ENCODE data around the gene SPTA1.

Gene SPTA1

GRCh38 chr1:158638904-158639303 lies 47.6 kb downstream of the SPTA1 start:
- no peaks in the 10 kb centered on the region for H3K36me3 ChIP-seq (ENCODE audit: control insufficient read depth, low read depth, low read length)
- no peak overlapping the region for H3K27ac ChIP-seq (ENCODE audit: low read length)
- peaks cover 3% of the 10 kb centered on the region for H3K9me3 ChIP-seq (ENCODE audit: control insufficient read depth, low read depth, low read length)
- no peaks in the 10 kb centered on the region for H3K4me1 ChIP-seq (ENCODE audit: control insufficient read depth, low read depth, low read length)
- H3K9ac ChIP-seq (ENCODE audit: low read length), result no peak overlapping the region
- no peak overlapping the region for H3K4me3 ChIP-seq (ENCODE audit: low read length)
- H3K27me3 ChIP-seq (ENCODE audit: control insufficient read depth, insufficient read depth, low read length), result no peaks in the 10 kb centered on the region

- no peaks in the 10 kb centered on the region for H3K36me3 ChIP-seq (ENCODE audit: control insufficient read depth, low read depth, low read length)
- H3K27ac ChIP-seq (ENCODE audit: low read length), result no peak overlapping the region
- H3K4me1 ChIP-seq (ENCODE audit: control insufficient read depth, low read depth, low read length), result no peaks in the 10 kb centered on the region
- peaks cover 6% of the 10 kb centered on the region for H3K9me3 ChIP-seq (ENCODE audit: control insufficient read depth, low read depth, low read length)
- no peak overlapping the region for H3K4me3 ChIP-seq (ENCODE audit: low read length)
- H3K27me3 ChIP-seq (ENCODE audit: control insufficient read depth, insufficient read depth, low read length), result no peaks in the 10 kb centered on the region
- no peak overlapping the region for H3K9ac ChIP-seq (ENCODE audit: low read length)
Measured at GRCh38 chr1:158638146-158638545, 48.4 kb downstream of the SPTA1 start.

GRCh38 chr1:158613764-158614163 lies 72.8 kb downstream of the SPTA1 start:
- H3K9me3 ChIP-seq (ENCODE audit: control insufficient read depth, low read depth, low read length), result no peaks in the 10 kb centered on the region
- H3K4me3 ChIP-seq (ENCODE audit: low read length), result no peak overlapping the region
- H3K4me1 ChIP-seq (ENCODE audit: control insufficient read depth, low read depth, low read length), result no peaks in the 10 kb centered on the region
- H3K27me3 ChIP-seq (ENCODE audit: control insufficient read depth, insufficient read depth, low read length), result no peaks in the 10 kb centered on the region
- H3K36me3 ChIP-seq (ENCODE audit: control insufficient read depth, low read depth, low read length), result no peaks in the 10 kb centered on the region
- no peak overlapping the region for H3K9ac ChIP-seq (ENCODE audit: low read length)
- no peak overlapping the region for H3K27ac ChIP-seq (ENCODE audit: low read length)

- H3K27me3 ChIP-seq (ENCODE audit: control insufficient read depth, insufficient read depth, low read length), result no peaks in the 10 kb centered on the region
- H3K36me3 ChIP-seq (ENCODE audit: control insufficient read depth, low read depth, low read length), result no peaks in the 10 kb centered on the region
- no peaks in the 10 kb centered on the region for H3K9me3 ChIP-seq (ENCODE audit: control insufficient read depth, low read depth, low read length)
- H3K27ac ChIP-seq (ENCODE audit: low read length), result no peak overlapping the region
- H3K4me1 ChIP-seq (ENCODE audit: control insufficient read depth, low read depth, low read length), result no peaks in the 10 kb centered on the region
- H3K9ac ChIP-seq (ENCODE audit: low read length), result no peak overlapping the region
- H3K4me3 ChIP-seq (ENCODE audit: low read length), result no peak overlapping the region
Measured at GRCh38 chr1:158611916-158612315, 74.6 kb downstream of the SPTA1 start.

- Histone ChIP-seq H3K27me3 (ENCODE audit: control insufficient read depth, insufficient read depth, low read length) (no peaks in the 10 kb centered on the region), H3K36me3 (ENCODE audit: control insufficient read depth, low read depth, low read length) (no peaks in the 10 kb centered on the region), H3K9ac (ENCODE audit: low read length) (no peak overlapping the region), H3K27ac (ENCODE audit: low read length) (no peak overlapping the region), H3K4me3 (ENCODE audit: low read length) (no peak overlapping the region), H3K9me3 (ENCODE audit: control insufficient read depth, low read depth, low read length) (no peaks in the 10 kb centered on the region), H3K4me1 (ENCODE audit: control insufficient read depth, low read depth, low read length) (no peaks in the 10 kb centered on the region)
Measured at GRCh38 chr1:158607296-158607695, 79.2 kb downstream of the SPTA1 start.

GRCh38 chr1:158604968-158605367 lies 81.5 kb downstream of the SPTA1 start, which contains the start of gene OR10Z1:
Gene OR10Z1 (plus strand): TSS chr1:158605268. CDS start chr1:158606439, 1,171 bp downstream.
- no peaks in the 10 kb centered on the region for H3K9me3 ChIP-seq (ENCODE audit: control insufficient read depth, low read depth, low read length)
- no peak within 1 kb of the TSS for H3K4me3 ChIP-seq (ENCODE audit: low read length)
- H3K27ac ChIP-seq (ENCODE audit: low read length), result no peak within 1 kb of the TSS
- no peaks in the 10 kb centered on the region for H3K27me3 ChIP-seq (ENCODE audit: control insufficient read depth, insufficient read depth, low read length)
- no peaks in the 10 kb centered on the region for H3K36me3 ChIP-seq (ENCODE audit: control insufficient read depth, low read depth, low read length)
- H3K9ac ChIP-seq (ENCODE audit: low read length), result no peak within 1 kb of the TSS
- H3K4me1 ChIP-seq (ENCODE audit: control insufficient read depth, low read depth, low read length), result no peaks in the 10 kb centered on the region

- no peak overlapping the region for H3K27ac ChIP-seq (ENCODE audit: low read length)
- H3K9me3 ChIP-seq (ENCODE audit: control insufficient read depth, low read depth, low read length), result no peaks in the 10 kb centered on the region
- no peaks in the 10 kb centered on the region for H3K27me3 ChIP-seq (ENCODE audit: control insufficient read depth, insufficient read depth, low read length)
- no peaks in the 10 kb centered on the region for H3K36me3 ChIP-seq (ENCODE audit: control insufficient read depth, low read depth, low read length)
- H3K9ac ChIP-seq (ENCODE audit: low read length), result no peak overlapping the region
- H3K4me1 ChIP-seq (ENCODE audit: control insufficient read depth, low read depth, low read length), result no peaks in the 10 kb centered on the region
- H3K4me3 ChIP-seq (ENCODE audit: low read length), result no peak overlapping the region
Measured at GRCh38 chr1:158600735-158601134, 85.8 kb downstream of the SPTA1 start.

GRCh38 chr1:158586942-158587341 lies 99.6 kb downstream of the SPTA1 start:
- Histone ChIP-seq H3K9ac (ENCODE audit: low read length) (no peak overlapping the region), H3K4me3 (ENCODE audit: low read length) (no peak overlapping the region), H3K9me3 (ENCODE audit: control insufficient read depth, low read depth, low read length) (peaks cover 15% of the 10 kb centered on the region), H3K27me3 (ENCODE audit: control insufficient read depth, insufficient read depth, low read length) (no peaks in the 10 kb centered on the region), H3K27ac (ENCODE audit: low read length) (no peak overlapping the region), H3K4me1 (ENCODE audit: control insufficient read depth, low read depth, low read length) (no peaks in the 10 kb centered on the region), H3K36me3 (ENCODE audit: control insufficient read depth, low read depth, low read length) (no peaks in the 10 kb centered on the region)

GRCh38 chr1:158583962-158584361 lies 102.6 kb downstream of the SPTA1 start:
- Histone ChIP-seq H3K36me3 (ENCODE audit: control insufficient read depth, low read depth, low read length) (no peaks in the 10 kb centered on the region), H3K27ac (ENCODE audit: low read length) (no peak overlapping the region), H3K9ac (ENCODE audit: low read length) (no peak overlapping the region), H3K9me3 (ENCODE audit: control insufficient read depth, low read depth, low read length) (peaks cover 15% of the 10 kb centered on the region), H3K4me1 (ENCODE audit: control insufficient read depth, low read depth, low read length) (no peaks in the 10 kb centered on the region), H3K4me3 (ENCODE audit: low read length) (no peak overlapping the region), H3K27me3 (ENCODE audit: control insufficient read depth, insufficient read depth, low read length) (no peaks in the 10 kb centered on the region)

GRCh38 chr1:158579733-158580132 lies 106.8 kb downstream of the SPTA1 start, which contains the start of gene OR10X1:
Gene OR10X1 (minus strand): TSS chr1:158579899. CDS start chr1:158579899, 0 bp downstream.
- Histone ChIP-seq H3K4me3 (ENCODE audit: low read length) (no peak within 1 kb of the TSS), H3K4me1 (ENCODE audit: control insufficient read depth, low read depth, low read length) (no peaks in the 10 kb centered on the region), H3K9ac (ENCODE audit: low read length) (no peak within 1 kb of the TSS), H3K27ac (ENCODE audit: low read length) (no peak within 1 kb of the TSS), H3K9me3 (ENCODE audit: control insufficient read depth, low read depth, low read length) (no peaks in the 10 kb centered on the region), H3K36me3 (ENCODE audit: control insufficient read depth, low read depth, low read length) (no peaks in the 10 kb centered on the region), H3K27me3 (ENCODE audit: control insufficient read depth, insufficient read depth, low read length) (no peaks in the 10 kb centered on the region)

GRCh38 chr1:158577561-158577960 lies 109.0 kb downstream of the SPTA1 start:
- no peak overlapping the region for H3K4me3 ChIP-seq (ENCODE audit: low read length)
- no peak overlapping the region for H3K9ac ChIP-seq (ENCODE audit: low read length)

GRCh38 chr1:158572226-158572625 lies 114.3 kb downstream of the SPTA1 start:
- Histone ChIP-seq H3K9ac (ENCODE audit: low read length) (no peak overlapping the region), H3K9me3 (ENCODE audit: control insufficient read depth, low read depth, low read length) (no peaks in the 10 kb centered on the region), H3K27ac (ENCODE audit: low read length) (no peak overlapping the region), H3K27me3 (ENCODE audit: control insufficient read depth, insufficient read depth, low read length) (no peaks in the 10 kb centered on the region), H3K36me3 (ENCODE audit: control insufficient read depth, low read depth, low read length) (no peaks in the 10 kb centered on the region), H3K4me1 (ENCODE audit: control insufficient read depth, low read depth, low read length) (no peaks in the 10 kb centered on the region), H3K4me3 (ENCODE audit: low read length) (no peak overlapping the region)

More at GRCh38 chr1:158577561-158577960, 109.0 kb downstream of the SPTA1 start:
- Histone ChIP-seq H3K36me3 (ENCODE audit: control insufficient read depth, low read depth, low read length) (no peaks in the 10 kb centered on the region), H3K4me1 (ENCODE audit: control insufficient read depth, low read depth, low read length) (no peaks in the 10 kb centered on the region), H3K27me3 (ENCODE audit: control insufficient read depth, insufficient read depth, low read length) (no peaks in the 10 kb centered on the region), H3K27ac (ENCODE audit: low read length) (no peak overlapping the region), H3K9me3 (ENCODE audit: control insufficient read depth, low read depth, low read length) (no peaks in the 10 kb centered on the region)

Data from iPS-18a (cell line).